Sigmoid colon (tissue), 7 donors: ENCODE data around the gene STRA6. TPM values are rescaled to one million over a fixed set of nuclear protein-coding genes. Genes with fewer than 3 reads are reported as not detected.

Experiments
- DNase-seq: peaks from one replicate; pipeline ENCODE4 v3.0.0-alpha.2; 2019
- H3K27ac ChIP-seq, 4 donors: fragments of 200-600 bp; sonication (generic); one replicate each; pipeline ENCODE4 v1.5.1; 2016 to 2019; ENCODE audit warnings: mild to moderate bottlenecking in 1 of 4
- H3K27me3 ChIP-seq, 3 donors: fragments of 200-600 bp; sonication (generic); one replicate each; pipeline ENCODE4 v1.5.1; 2019; ENCODE audit warnings: mild to moderate bottlenecking in 1 of 3
- H3K36me3 ChIP-seq, 4 donors: fragments of 200-600 bp; sonication (generic); one replicate each; pipeline ENCODE4 v1.5.1; 2016 to 2019
- H3K4me1 ChIP-seq, 4 donors: fragments of 200-600 bp; sonication (generic); one replicate each; pipeline ENCODE4 v1.5.1; 2017 to 2019
- H3K4me3 ChIP-seq, 4 donors: fragments of 200-600 bp; sonication (generic); one replicate each; pipeline ENCODE4 v1.5.1; 2017 to 2019; ENCODE audit warnings: mild to moderate bottlenecking in 2 of 4, moderate library complexity in 1 of 4
- H3K9me3 ChIP-seq, 4 donors: fragments of 200-600 bp in 3 of 4; sonication (generic) in 3 of 4; one replicate each; pipeline versions ENCODE4 v1.5.1 to v1.6.1; 2013 to 2019
- EP300 ChIP-seq, 4 donors: sonication (generic); formaldehyde crosslinking; IDR thresholded peaks; one replicate each; pipeline ENCODE4 v1.6.1; 2017; ENCODE audit warnings: antibody characterized with exemption in 4 of 4
- POLR2A ChIP-seq, 2 donors: fragments of 450-650 bp; IDR thresholded peaks; one replicate each; pipeline ENCODE4 v1.6.1; 2016; ENCODE audit warnings: antibody characterized with exemption in 2 of 2, mild to moderate bottlenecking in 2 of 2, moderate library complexity in 2 of 2
- POLR2AphosphoS5 ChIP-seq, 4 donors: sonication (generic); formaldehyde crosslinking; IDR thresholded peaks; one replicate each; pipeline ENCODE4 v1.6.1; 2017; ENCODE audit warnings: antibody characterized with exemption in 4 of 4
- WGBS, 2 donors: extraction: QIAGEN DNeasy Blood & Tissue Kit; methylation state at CpG; one replicate each; pipeline ENCODE4 v1.1.7; 2013; 5-methylcytosine and 5-hydroxymethylcytosine counted together
- intact Hi-C: fragments of 100-400 bp; cut with DNase I; formaldehyde crosslinking; loops from one replicate; pipeline ENCODE4 v1.15.1; 2023
- polyA plus RNA-seq, 3 donors: library from polyadenylated mRNA; stranded (reverse); fragments of 200-250 nt; gene quantifications; one replicate each; pipeline ENCODE4 v1.2.3, GENCODE V29; 2013
- total RNA-seq, 4 donors: library from RNA; depleted of rRNA; stranded (reverse); fragments of >200 nt; gene quantifications; one replicate each; pipeline ENCODE4 v1.1.0, GENCODE V29; 2016
- TF ChIP-seq, protein P1 (sequence below), 4 experiments: fragments of 450-650 bp in 3 of 4; fragments of 200-600 bp in 1 of 4; IDR thresholded peaks; one replicate each; pipeline ENCODE4 v1.5.1; 2016 to 2019; ENCODE audit warnings: antibody characterized with exemption in 4 of 4, mild to moderate bottlenecking in 3 of 4, moderate library complexity in 2 of 4
- donor health status: healthy with polysubstance abuse.
- donor health status: Bipolar disorder and iron deficiency.
- donor health status: healthy.

Gene STRA6
- total and polyA plus RNA-seq, 7 donors, result 0.50 to 0.71 TPM; not detected in 5

DNA sequence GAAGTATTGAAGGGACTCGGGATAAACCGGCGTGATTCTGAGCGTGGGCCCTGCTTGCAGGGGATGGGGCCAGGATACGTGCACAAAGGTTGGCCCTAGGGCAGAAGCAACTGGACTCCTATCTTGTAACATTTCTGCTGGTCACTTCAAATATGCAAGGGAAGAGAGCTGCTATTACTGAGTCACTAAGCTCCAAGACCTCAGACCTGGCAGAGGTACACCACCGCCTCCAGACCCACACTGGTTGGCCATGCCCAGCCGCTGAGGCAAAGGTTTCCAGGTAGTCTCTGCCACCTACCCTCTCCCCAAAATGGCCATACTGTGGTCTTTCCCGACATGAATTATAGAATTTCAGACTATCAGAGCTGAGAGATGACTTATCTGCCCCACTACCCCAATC lies 13.4 kb upstream of the STRA6 start:
- TF ChIP-seq EP300 (IDR thresholded peaks at IDR 0.05), result no peak
- no peak for TF ChIP-seq POLR2AphosphoS5 (IDR thresholded peaks at IDR 0.05)
- no peak for TF ChIP-seq POLR2A (IDR thresholded peaks at IDR 0.05)
- TF ChIP-seq, protein P1, sequence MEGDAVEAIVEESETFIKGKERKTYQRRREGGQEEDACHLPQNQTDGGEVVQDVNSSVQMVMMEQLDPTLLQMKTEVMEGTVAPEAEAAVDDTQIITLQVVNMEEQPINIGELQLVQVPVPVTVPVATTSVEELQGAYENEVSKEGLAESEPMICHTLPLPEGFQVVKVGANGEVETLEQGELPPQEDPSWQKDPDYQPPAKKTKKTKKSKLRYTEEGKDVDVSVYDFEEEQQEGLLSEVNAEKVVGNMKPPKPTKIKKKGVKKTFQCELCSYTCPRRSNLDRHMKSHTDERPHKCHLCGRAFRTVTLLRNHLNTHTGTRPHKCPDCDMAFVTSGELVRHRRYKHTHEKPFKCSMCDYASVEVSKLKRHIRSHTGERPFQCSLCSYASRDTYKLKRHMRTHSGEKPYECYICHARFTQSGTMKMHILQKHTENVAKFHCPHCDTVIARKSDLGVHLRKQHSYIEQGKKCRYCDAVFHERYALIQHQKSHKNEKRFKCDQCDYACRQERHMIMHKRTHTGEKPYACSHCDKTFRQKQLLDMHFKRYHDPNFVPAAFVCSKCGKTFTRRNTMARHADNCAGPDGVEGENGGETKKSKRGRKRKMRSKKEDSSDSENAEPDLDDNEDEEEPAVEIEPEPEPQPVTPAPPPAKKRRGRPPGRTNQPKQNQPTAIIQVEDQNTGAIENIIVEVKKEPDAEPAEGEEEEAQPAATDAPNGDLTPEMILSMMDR (IDR thresholded peaks at IDR 0.05), result no peak
- H3K9me3 ChIP-seq, result no peaks in the 10 kb centered on the region
- intact Hi-C loops, result no loop called here
- no peak overlapping the region for H3K4me3 ChIP-seq
- WGBS, 2 donors, result 93% methylated on average over 8 of the region's 8 CpGs
- H3K27me3 ChIP-seq, result peaks cover 0 to 9% (median 0%) of the 10 kb centered on the region in 3 donors
- no peak for DNase-seq
- H3K36me3 ChIP-seq, result no peaks in the 10 kb centered on the region
- no peak overlapping the region for H3K27ac ChIP-seq
- no peaks in the 10 kb centered on the region for H3K4me1 ChIP-seq

DNA sequence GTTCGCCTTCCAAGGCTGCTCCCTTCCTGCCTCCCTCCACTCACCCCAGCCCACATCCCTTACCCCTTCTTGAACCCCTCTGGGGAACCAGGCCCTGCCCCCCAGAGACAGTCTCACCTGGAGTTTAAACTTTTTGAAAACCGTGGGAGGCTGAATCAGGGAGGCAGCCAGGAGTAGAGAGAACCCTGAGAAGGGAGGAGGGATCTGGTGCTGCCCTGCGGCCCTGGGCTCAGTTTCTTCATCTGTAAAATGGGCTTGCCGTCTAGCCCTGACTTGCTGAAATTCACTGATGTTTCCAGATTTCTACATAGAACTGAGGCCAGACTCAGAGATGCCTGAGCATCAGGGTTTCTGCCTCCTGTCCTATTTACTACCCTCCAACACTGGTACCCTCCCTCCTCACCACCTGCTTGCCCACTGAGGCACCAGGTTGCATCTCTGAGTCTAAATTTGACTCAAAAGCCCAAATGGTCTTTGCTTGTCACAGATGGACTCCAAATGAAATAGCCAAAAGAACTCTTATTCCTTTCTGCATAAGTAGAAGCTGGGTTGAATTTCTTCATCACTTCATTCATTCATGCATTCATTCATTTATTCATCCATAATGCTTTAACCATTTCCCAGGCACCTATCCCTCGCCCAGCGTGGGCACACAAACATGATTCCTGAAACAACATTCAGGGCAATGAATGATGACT lies 11.9 kb upstream of the STRA6 start:
- no peak overlapping the region for H3K4me3 ChIP-seq
- H3K27ac ChIP-seq, result no peak overlapping the region
- WGBS, 2 donors, result 82 to 86% methylated on average over 6 of the region's 6 CpGs
- peaks cover 0 to 9% (median 0%) of the 10 kb centered on the region in 3 donors for H3K27me3 ChIP-seq
- DNase-seq, result no peak
- H3K36me3 ChIP-seq, result no peaks in the 10 kb centered on the region
- TF ChIP-seq POLR2AphosphoS5 (IDR thresholded peaks at IDR 0.05) (no peak), POLR2A (IDR thresholded peaks at IDR 0.05) (no peak), EP300 (IDR thresholded peaks at IDR 0.05) (no peak)
- TF ChIP-seq, protein P1 (IDR thresholded peaks at IDR 0.05), result no peak
- intact Hi-C loops, result no loop called here
- H3K9me3 ChIP-seq, result no peaks in the 10 kb centered on the region
- peaks cover 0 to 8% (median 0%) of the 10 kb centered on the region in 4 donors for H3K4me1 ChIP-seq

DNA sequence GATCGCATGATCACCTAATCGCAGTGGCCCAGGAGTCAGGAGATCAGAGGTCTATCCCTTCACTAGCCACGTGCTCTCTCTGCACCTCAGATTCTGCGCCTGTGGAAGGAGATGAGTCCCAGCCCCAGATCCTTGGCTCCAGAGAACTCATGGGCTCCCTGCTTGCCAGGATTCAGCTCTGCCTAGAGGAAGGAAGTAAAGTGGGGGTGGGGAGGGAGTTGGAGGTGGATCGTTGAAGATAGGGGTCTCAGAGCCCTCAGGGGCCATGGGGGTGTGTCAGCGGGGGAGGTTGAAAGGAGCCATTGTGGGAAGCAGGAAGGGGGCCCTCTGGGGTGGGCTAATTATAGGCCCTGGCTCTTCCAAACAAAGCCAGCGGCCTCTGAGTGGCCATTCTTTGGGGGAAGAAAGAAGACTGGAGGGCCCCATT lies 11.3 kb upstream of the STRA6 start:
- DNase-seq, result no peak
- Histone ChIP-seq H3K9me3 (no peaks in the 10 kb centered on the region), H3K4me3 (no peak overlapping the region), H3K36me3 (no peaks in the 10 kb centered on the region), H3K4me1 (peaks cover 0 to 8% (median 0%) of the 10 kb centered on the region in 4 donors), H3K27ac (no peak overlapping the region), H3K27me3 (peaks cover 0 to 9% (median 0%) of the 10 kb centered on the region in 3 donors)
- TF ChIP-seq POLR2A (IDR thresholded peaks at IDR 0.05) (no peak), POLR2AphosphoS5 (IDR thresholded peaks at IDR 0.05) (no peak), EP300 (IDR thresholded peaks at IDR 0.05) (no peak)
- TF ChIP-seq, protein P1 (IDR thresholded peaks at IDR 0.05), result no peak
- WGBS, 2 donors, result 67 to 84% methylated on average over 7 of the region's 7 CpGs
- intact Hi-C loops, result no loop called here

DNA sequence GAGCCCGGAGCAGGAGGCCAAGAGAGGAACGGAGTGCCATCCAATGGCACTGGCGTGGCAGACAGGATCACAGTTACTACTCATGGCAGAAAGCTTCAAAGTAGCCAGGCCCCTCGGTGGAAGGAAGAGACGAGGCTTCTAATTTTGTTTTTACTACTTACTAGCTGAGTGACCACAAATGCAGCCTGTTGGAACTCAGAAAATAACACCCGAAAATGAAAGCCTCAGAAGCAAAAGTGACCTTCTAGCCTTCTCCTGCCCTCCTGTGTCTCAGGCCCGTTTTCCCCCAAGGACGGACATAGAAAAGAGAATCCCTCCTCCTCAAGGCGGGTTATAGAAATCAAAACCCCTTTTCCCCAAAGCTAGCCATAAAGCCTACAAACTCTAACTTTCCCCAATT lies 9.9 kb upstream of the STRA6 start:
- 88% methylated on average over 9 of the region's 9 CpGs for WGBS, 2 donors
- H3K4me1 ChIP-seq, result peaks cover 0 to 8% (median 0%) of the 10 kb centered on the region in 4 donors
- H3K9me3 ChIP-seq, result no peaks in the 10 kb centered on the region
- no peak overlapping the region for H3K4me3 ChIP-seq
- DNase-seq, result no peak
- H3K27ac ChIP-seq, result no peak overlapping the region
- TF ChIP-seq EP300 (IDR thresholded peaks at IDR 0.05), result no peak
- no peak for TF ChIP-seq POLR2A (IDR thresholded peaks at IDR 0.05)
- no peak for TF ChIP-seq POLR2AphosphoS5 (IDR thresholded peaks at IDR 0.05)
- TF ChIP-seq, protein P1 (IDR thresholded peaks at IDR 0.05), result no peak
- H3K36me3 ChIP-seq, result no peaks in the 10 kb centered on the region
- intact Hi-C loops, result no loop called here
- H3K27me3 ChIP-seq, result peaks cover 0 to 9% (median 0%) of the 10 kb centered on the region in 3 donors
